Colonic mucosa (tissue), 4 donors: ENCODE data around the gene MS4A10. TPM values are rescaled to one million over a fixed set of nuclear protein-coding genes. Genes with fewer than 3 reads are reported as not detected.
"Not testable (repeated sequence)": the region's sequence is repeated elsewhere in the genome, so short reads cannot be mapped to it uniquely, and the experiment has no call there.

Experiments
- DNase-seq: peaks from one replicate; pipeline ENCODE4 v3.0.0-alpha.2; 2020
- H3K27ac ChIP-seq: fragments of 200-600 bp; one replicate; pipeline ENCODE4 v1.8.0; 2021
- H3K27me3 ChIP-seq: fragments of 200-600 bp; one replicate; pipeline ENCODE4 v1.8.0; 2021
- H3K36me3 ChIP-seq: fragments of 200-600 bp; one replicate; pipeline ENCODE4 v1.8.0; 2021
- H3K4me1 ChIP-seq: fragments of 200-600 bp; one replicate; pipeline ENCODE4 v1.8.0; 2021; ENCODE audit warnings: mild to moderate bottlenecking
- H3K4me3 ChIP-seq: fragments of 200-600 bp; one replicate; pipeline ENCODE4 v1.8.0; 2021
- H3K9ac ChIP-seq, 2 donors: one replicate each; pipeline ENCODE4 v1.7.0; 2013; ENCODE audit warnings: control low read depth in 2 of 2, low read depth in 2 of 2, low read length in 2 of 2
- H3K9me3 ChIP-seq: fragments of 200-600 bp; one replicate; pipeline ENCODE4 v1.8.0; 2021
- CTCF ChIP-seq: fragments of 200-600 bp; IDR thresholded peaks from one replicate; pipeline ENCODE4 v1.8.0; 2022; ENCODE audit warnings: antibody characterized with exemption, mild to moderate bottlenecking
- intact Hi-C: fragments of 100-400 bp; cut with DNase I; formaldehyde crosslinking; loops from one replicate; pipeline ENCODE4 v1.14.1; 2022
- total RNA-seq, 2 donors: library from RNA; stranded (reverse); fragmentation: NEBNext Ultra II Directional in 1 of 2; extraction: Animal tissue kit (Norgen Biotek cat#: 25700) in 1 of 2; gene quantifications; one replicate each; pipeline ENCODE4 v1.2.1, GENCODE V29; 2021
- donor health status: healthy.
- donor health status: DM: no; HTN: no; CAD: no.
- donor health status: DM: no; HTN: no; CAD: no.

MS4A10 gene
- total RNA-seq, 2 donors from 2014 or later, result 0.10 to 0.66 TPM

GRCh38 chr11:60754887-60755286, 30.2 kb upstream of the MS4A10 start:
- H3K36me3 ChIP-seq, result no peaks in the 10 kb centered on the region
- no peak for DNase-seq
- no peak for TF ChIP-seq CTCF
- H3K4me3 ChIP-seq, result no peak overlapping the region
- H3K27me3 ChIP-seq, result no peaks in the 10 kb centered on the region
- intact Hi-C loops, result loop anchor here (5.0 kb wide), 1 partner anchor 48 kb away; no protein-coding TSS in a partner anchor
- H3K27ac ChIP-seq, result no peak overlapping the region
- H3K4me1 ChIP-seq, result no peaks in the 10 kb centered on the region
- H3K9me3 ChIP-seq, result no peaks in the 10 kb centered on the region
- no peak overlapping the region for H3K9ac ChIP-seq

GRCh38 chr11:60756307-60757032, 28.7 kb upstream of the MS4A10 start, which contains the start of gene MS4A15:
Gene MS4A15, plus strand, starts transcription at chr11:60756867. Its CDS starts 6,867 bp downstream, at chr11:60763734.
- DNase-seq, result no peak
- intact Hi-C loops, result loop anchor here (5.0 kb wide), 1 partner anchor 49 kb away; no protein-coding TSS in a partner anchor

DNA sequence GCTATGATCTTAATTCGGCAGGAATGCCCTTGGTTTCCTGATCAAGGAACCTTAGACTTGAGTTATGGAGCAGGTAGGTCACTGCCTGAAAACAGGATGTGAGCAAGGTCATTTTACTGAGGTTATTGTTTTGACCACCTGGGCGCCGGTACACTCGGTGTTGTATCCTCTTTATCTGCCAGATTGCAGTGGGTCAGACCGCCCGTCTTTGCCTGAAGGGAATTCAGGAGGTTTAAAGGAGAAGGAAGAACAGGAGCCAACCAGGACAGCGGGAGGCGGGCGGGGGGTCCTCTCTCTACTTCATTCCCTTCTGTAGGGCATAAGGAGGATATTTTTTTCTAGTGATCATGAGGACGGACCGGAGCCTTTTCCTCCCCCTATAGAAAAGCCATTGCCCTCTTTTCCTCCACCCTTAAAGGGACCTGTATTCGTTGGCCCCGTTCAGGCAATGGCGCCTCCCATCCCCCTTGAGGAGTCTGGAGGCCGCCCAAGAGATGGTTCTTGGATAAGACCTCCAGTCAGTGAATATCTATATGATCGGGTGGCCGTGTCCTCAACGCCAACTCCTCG, 27.8 kb upstream of the MS4A10 start:
- Histone ChIP-seq H3K36me3 (no peaks in the 10 kb centered on the region), H3K4me3 (no peak overlapping the region), H3K9ac (no peak overlapping the region), H3K27ac (no peak overlapping the region), H3K9me3 (no peaks in the 10 kb centered on the region), H3K4me1 (no peaks in the 10 kb centered on the region), H3K27me3 (no peaks in the 10 kb centered on the region)
- intact Hi-C loops, result loop anchor here (5.0 kb wide), 1 partner anchor 50 kb away; no protein-coding TSS in a partner anchor
- TF ChIP-seq CTCF, result no peak
- DNase-seq, result no peak

More at GRCh38 chr11:60756307-60757032, 28.7 kb upstream of the MS4A10 start, which contains the start of gene MS4A15:
- Histone ChIP-seq H3K4me3 (no peak within 1 kb of the TSS), H3K36me3 (no peaks in the 10 kb centered on the region), H3K27me3 (no peaks in the 10 kb centered on the region), H3K4me1 (no peaks in the 10 kb centered on the region), H3K27ac (no peak within 1 kb of the TSS), H3K9ac (no peak within 1 kb of the TSS), H3K9me3 (no peaks in the 10 kb centered on the region)
- TF ChIP-seq CTCF, result peak; percentile 44

GRCh38 chr11:60758671-60759070, 26.5 kb upstream of the MS4A10 start:
- H3K27ac ChIP-seq, H3K36me3 ChIP-seq, DNase-seq, H3K4me3 ChIP-seq, H3K27me3 ChIP-seq, H3K9ac ChIP-seq, H3K4me1 ChIP-seq, H3K9me3 ChIP-seq: not testable (repeated sequence)
- intact Hi-C loops, result loop anchor here (5.0 kb wide), 1 partner anchor 51 kb away; no protein-coding TSS in a partner anchor

GRCh38 chr11:60759438-60760225, 25.5 kb upstream of the MS4A10 start:
- H3K9ac ChIP-seq, H3K4me3 ChIP-seq, H3K9me3 ChIP-seq, H3K27ac ChIP-seq, DNase-seq, H3K27me3 ChIP-seq, H3K36me3 ChIP-seq, H3K4me1 ChIP-seq: not testable (repeated sequence)
- intact Hi-C loops, result loop anchor here (5.0 kb wide), 2 partner anchors 52 to 102 kb away; no protein-coding TSS in a partner anchor

- H3K4me1 ChIP-seq, result no peaks in the 10 kb centered on the region
- intact Hi-C loops, result loop anchor here (5.0 kb wide), 1 partner anchor 104 kb away; no protein-coding TSS in a partner anchor
- H3K9me3 ChIP-seq, result no peaks in the 10 kb centered on the region
- no peaks in the 10 kb centered on the region for H3K27me3 ChIP-seq
- H3K4me3 ChIP-seq, result no peak overlapping the region
- no peak overlapping the region for H3K9ac ChIP-seq
- DNase-seq, result no peak
- no peak overlapping the region for H3K27ac ChIP-seq
- H3K36me3 ChIP-seq, result no peaks in the 10 kb centered on the region
- TF ChIP-seq CTCF, result no peak
These were observed 23.5 kb upstream of the MS4A10 start for GRCh38 chr11:60761436-60762190.
